A673 (cell line): Measurements from ENCODE around the gene BPIFA2. TPM values are rescaled to one million over a fixed set of nuclear protein-coding genes. Genes with fewer than 3 reads are reported as not detected.

Experiments used
- BruUV-seq: library from RNA; stranded (reverse); fragments of 400-500 nt; replicated peaks from 2 replicates; lab custom pipeline; 2021; lab: Mats Ljungman, UMichigan
- CTCF ChIA-PET: fragments of 300-600 bp; sonication (Branson Sonifier 250); formaldehyde crosslinking; loops from one replicate; lab custom pipeline; 2022; ENCODE audit warnings: antibody characterized with exemption; lab: Charles Lee
- POLR2A ChIA-PET: fragments of 300-600 bp; sonication (Branson Sonifier 250); formaldehyde crosslinking; loops from one replicate; lab custom pipeline; 2022; ENCODE audit warnings: antibody characterized with exemption; ENCODE audit not compliant: low non-redundant PET; lab: Charles Lee
- DNase-seq: peaks from one replicate; pipeline ENCODE4 v3.0.0-alpha.2; 2015; ENCODE audit warnings: low spot score
- H3K27ac ChIP-seq: fragments of 200-600 bp; sonication (generic); 2 replicates; pipeline ENCODE4 v1.5.1; 2016; ENCODE audit warnings: mixed run types, low read depth, mild to moderate bottlenecking, mixed read lengths, antibody characterized with exemption, low read length; ENCODE audit not compliant: poor library complexity, severe bottlenecking
- H3K27me3 ChIP-seq: fragments of 200-600 bp; sonication (generic); replicated peaks from 2 replicates; pipeline ENCODE4 v1.6.1; 2017; ENCODE audit warnings: mixed run types, low read depth, mild to moderate bottlenecking, mixed read lengths, antibody characterized with exemption, low read length; ENCODE audit not compliant: insufficient read depth, poor library complexity
- H3K36me3 ChIP-seq: fragments of 200-600 bp; sonication (generic); 2 replicates; pipeline ENCODE4 v1.6.1; 2016; ENCODE audit warnings: mixed run types, mild to moderate bottlenecking, mixed read lengths, antibody characterized with exemption, low read length; ENCODE audit not compliant: insufficient read depth, poor library complexity, severe bottlenecking
- H3K4me1 ChIP-seq: fragments of 200-600 bp; sonication (generic); 2 replicates; pipeline ENCODE4 v1.6.1; 2017; ENCODE audit warnings: mixed run types, mild to moderate bottlenecking, mixed read lengths, antibody characterized with exemption, low read length; ENCODE audit not compliant: insufficient read depth, poor library complexity, severe bottlenecking
- H3K4me3 ChIP-seq: fragments of 200-600 bp; sonication (generic); 2 replicates; pipeline ENCODE4 v1.5.1; 2016; ENCODE audit warnings: low read depth, mixed run types, mild to moderate bottlenecking, mixed read lengths, low read length; ENCODE audit not compliant: poor library complexity, severe bottlenecking
- H3K9me3 ChIP-seq: fragments of 200-600 bp; sonication (generic); 2 replicates; pipeline ENCODE4 v1.6.1; 2016; ENCODE audit warnings: mixed run types, low read depth, mild to moderate bottlenecking, mixed read lengths, antibody characterized with exemption, low read length; ENCODE audit not compliant: poor library complexity, severe bottlenecking
- EZH2 ChIP-seq: fragments of 200-600 bp; sonication (generic); IDR thresholded peaks from 2 replicates; pipeline ENCODE4 v1.6.1; 2017; ENCODE audit warnings: borderline replicate concordance, low read depth, mild to moderate bottlenecking, mixed read lengths, antibody characterized with exemption, low read length; ENCODE audit not compliant: poor library complexity, severe bottlenecking
- intact Hi-C: fragments of 100-400 bp; cut with micrococcal nuclease; formaldehyde crosslinking; loops from one replicate; pipeline ENCODE4 v1.10.0; 2022; ENCODE audit not compliant: unreplicated experiment
- total RNA-seq: library from RNA; stranded (reverse); gene quantifications from 2 replicates; pipeline ENCODE4 v1.2.3, GENCODE V29; 2021
- TF ChIP-seq, protein P1 (sequence below): fragments of 300-800, 200-600 bp; sonication (generic); conservative IDR thresholded peaks from 2 replicates; pipeline ENCODE4 v1.5.1; 2017; ENCODE audit warnings: low read depth, mild to moderate bottlenecking, antibody characterized with exemption, low read length, moderate library complexity, mixed read lengths

The BPIFA2 gene
- total RNA-seq, 1 experiment from 2014 or later = not detected

DNA sequence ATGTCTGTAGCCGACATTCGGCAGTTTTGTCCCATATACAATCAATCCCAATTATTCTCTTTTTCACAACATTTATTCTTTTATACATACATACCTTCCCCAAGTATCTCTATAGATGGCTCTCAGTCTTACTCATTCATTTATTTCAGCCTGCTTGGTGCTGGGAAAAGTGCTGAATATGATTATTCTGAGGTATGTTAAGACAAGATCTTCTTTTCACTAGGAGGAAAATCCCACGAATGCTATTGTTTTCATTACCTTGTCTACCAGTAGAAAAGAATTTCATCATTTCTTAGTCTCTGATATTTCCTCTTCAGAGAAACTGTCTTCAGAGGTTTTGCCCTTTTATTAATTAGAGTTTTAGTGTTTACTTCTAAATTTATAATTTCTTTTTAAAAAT lies 35.5 kb downstream of the BPIFA2 start:
- CTCF ChIA-PET = no interaction called here
- H3K27ac ChIP-seq = no peak overlapping the region
- peaks cover 69% of the 10 kb centered on the region for H3K27me3 ChIP-seq

DNA sequence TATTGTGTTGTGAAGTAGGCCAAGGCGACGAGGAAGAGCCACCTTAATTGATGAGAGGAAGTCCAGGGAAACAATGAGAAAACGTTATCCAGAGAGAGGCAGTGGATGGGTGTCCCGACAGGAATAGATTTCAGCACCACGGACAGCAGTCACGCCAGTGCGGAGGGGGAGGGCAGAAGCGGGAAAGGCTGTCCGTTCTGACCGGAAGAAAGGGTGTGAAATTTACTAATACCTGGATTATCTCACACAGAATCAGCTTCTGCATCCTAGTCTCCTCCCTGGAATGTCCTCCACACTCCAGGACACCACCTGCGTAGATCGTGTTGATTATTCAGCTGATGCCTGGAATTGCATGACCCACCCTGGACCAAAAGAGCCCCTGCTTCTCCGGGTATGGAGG lies 41.8 kb downstream of the BPIFA2 start:
- BruUV-seq = no TSS peak
- Histone ChIP-seq H3K4me3 (no peak overlapping the region), H3K27ac (no peak overlapping the region), H3K27me3 (peaks cover 55% of the 10 kb centered on the region), H3K4me1 (no peaks in the 10 kb centered on the region), H3K36me3 (no peaks in the 10 kb centered on the region), H3K9me3 (no peaks in the 10 kb centered on the region)
- ChIA-PET POLR2A (no interaction called here), CTCF (no interaction called here)
- intact Hi-C loops = no loop called here
- TF ChIP-seq, protein P1, sequence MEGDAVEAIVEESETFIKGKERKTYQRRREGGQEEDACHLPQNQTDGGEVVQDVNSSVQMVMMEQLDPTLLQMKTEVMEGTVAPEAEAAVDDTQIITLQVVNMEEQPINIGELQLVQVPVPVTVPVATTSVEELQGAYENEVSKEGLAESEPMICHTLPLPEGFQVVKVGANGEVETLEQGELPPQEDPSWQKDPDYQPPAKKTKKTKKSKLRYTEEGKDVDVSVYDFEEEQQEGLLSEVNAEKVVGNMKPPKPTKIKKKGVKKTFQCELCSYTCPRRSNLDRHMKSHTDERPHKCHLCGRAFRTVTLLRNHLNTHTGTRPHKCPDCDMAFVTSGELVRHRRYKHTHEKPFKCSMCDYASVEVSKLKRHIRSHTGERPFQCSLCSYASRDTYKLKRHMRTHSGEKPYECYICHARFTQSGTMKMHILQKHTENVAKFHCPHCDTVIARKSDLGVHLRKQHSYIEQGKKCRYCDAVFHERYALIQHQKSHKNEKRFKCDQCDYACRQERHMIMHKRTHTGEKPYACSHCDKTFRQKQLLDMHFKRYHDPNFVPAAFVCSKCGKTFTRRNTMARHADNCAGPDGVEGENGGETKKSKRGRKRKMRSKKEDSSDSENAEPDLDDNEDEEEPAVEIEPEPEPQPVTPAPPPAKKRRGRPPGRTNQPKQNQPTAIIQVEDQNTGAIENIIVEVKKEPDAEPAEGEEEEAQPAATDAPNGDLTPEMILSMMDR = no peak
- TF ChIP-seq EZH2 = no peak
- DNase-seq = peak; percentile 70

More for the DNA sequence above, 35.5 kb downstream of the BPIFA2 start:
- no peaks in the 10 kb centered on the region for H3K4me1 ChIP-seq
- TF ChIP-seq, protein P1 = no peak
- TF ChIP-seq EZH2 = no peak
- H3K4me3 ChIP-seq = no peak overlapping the region
- no peaks in the 10 kb centered on the region for H3K36me3 ChIP-seq
- POLR2A ChIA-PET = no interaction called here
- H3K9me3 ChIP-seq = no peaks in the 10 kb centered on the region
- no peak for DNase-seq
- intact Hi-C loops = no loop called here
- no TSS peak for BruUV-seq

DNA sequence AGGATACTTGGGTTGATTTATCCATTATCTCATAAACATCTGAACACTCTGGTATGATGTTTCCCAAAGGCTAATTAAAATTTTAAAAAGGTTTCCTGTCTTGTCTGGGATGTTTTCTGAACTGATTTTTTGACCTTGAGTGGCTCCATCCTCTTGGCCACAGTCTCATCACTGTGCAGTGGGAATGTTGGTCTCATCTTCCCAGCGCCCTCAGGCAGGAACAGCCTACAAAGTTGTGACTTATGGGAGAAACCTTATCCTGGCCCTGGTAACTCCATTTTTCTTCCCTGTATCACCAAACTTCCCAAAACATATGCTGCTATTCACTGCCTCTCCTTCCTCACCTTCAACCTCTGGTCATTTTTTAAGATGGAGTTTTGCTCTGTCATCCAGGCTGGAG lies 42.4 kb downstream of the BPIFA2 start:
- Histone ChIP-seq H3K9me3 (no peaks in the 10 kb centered on the region), H3K4me3 (no peak overlapping the region), H3K27me3 (peaks cover 55% of the 10 kb centered on the region), H3K27ac (no peak overlapping the region), H3K36me3 (no peaks in the 10 kb centered on the region), H3K4me1 (no peaks in the 10 kb centered on the region)
- CTCF ChIA-PET = no interaction called here
- POLR2A ChIA-PET = no interaction called here
- no peak for DNase-seq
- TF ChIP-seq EZH2 = no peak
- TF ChIP-seq, protein P1 = no peak
- BruUV-seq = no TSS peak
- intact Hi-C loops = no loop called here
